ENCODE data around the gene SAMD9L. TPM values are rescaled to one million over a fixed set of nuclear protein-coding genes. Genes with fewer than 3 reads are reported as not detected.

The SAMD9L gene
- total RNA-seq, 1 donor from 2014 or later = not detected

DNA sequence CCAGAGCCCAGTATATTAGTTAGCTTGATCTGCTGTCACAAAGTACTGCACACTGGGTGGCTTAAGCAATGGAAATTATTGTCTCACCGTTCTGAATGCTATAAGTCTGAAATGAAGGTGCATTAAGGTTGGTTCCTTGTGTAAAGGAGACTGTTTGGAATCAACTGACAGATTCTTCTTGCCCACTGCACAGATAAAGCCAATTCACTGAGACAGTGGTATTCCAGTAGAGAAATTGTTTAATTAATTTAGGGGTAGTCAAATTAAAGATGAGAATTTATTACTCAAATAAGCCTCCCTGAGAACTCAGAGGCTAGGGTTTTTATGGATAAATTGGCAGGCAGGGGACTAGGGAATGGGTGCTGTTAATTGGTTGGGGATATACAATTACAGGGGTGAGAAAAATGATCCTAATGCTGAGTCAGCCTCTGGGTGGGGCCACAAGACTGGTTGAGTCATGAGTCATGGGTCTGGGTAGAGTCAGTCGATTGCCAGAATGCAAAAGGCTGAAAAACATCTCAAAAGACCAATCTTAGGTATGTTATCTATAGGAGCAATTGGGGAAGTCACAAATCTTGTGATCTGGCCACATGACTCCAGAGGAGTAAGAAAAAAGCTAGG is 23.5 kb upstream of the SAMD9L start:
- H3K4me1 Mint-ChIP-seq = no peaks in the 10 kb centered on the region
- DNase-seq (ENCODE audit: low read depth, low spot score) = no peak
- no peak for TF ChIP-seq CTCF (conservative IDR thresholded peaks at IDR 0.05)
- H3K9me3 Mint-ChIP-seq = peaks cover 12% of the 10 kb centered on the region
- H3K36me3 Mint-ChIP-seq (ENCODE audit: low read depth) = peaks cover 2% of the 10 kb centered on the region
- H3K27me3 Mint-ChIP-seq (ENCODE audit: low read depth) = peaks cover 36% of the 10 kb centered on the region
- no peak overlapping the region for H3K4me3 Mint-ChIP-seq
- H3K27ac Mint-ChIP-seq (ENCODE audit: unreplicated experiment) = no peak overlapping the region

DNA sequence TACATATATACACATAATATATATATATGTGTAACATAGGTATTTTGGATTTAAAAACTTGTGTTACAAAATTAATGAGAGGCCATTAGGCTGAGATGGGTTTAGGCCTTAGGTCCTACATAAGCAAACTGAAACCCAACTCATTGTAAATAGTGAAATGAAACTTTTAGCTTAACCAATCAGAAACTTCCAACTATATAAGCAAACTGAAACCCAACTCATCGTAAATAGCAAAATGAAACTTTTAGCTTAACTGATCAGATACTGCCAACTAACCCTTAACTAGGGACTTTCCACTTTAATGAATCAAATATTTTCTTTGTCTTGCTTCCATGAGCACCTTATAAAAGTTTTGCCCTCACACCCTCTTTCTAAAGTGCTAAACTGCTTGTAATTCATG is 17.3 kb upstream of the SAMD9L start:
- peaks cover 65% of the 10 kb centered on the region for H3K27me3 Mint-ChIP-seq (ENCODE audit: low read depth)
- DNase-seq (ENCODE audit: low read depth, low spot score) = no peak
- no peak for TF ChIP-seq CTCF (conservative IDR thresholded peaks at IDR 0.05)
- no peaks in the 10 kb centered on the region for H3K36me3 Mint-ChIP-seq (ENCODE audit: low read depth)
- no peaks in the 10 kb centered on the region for H3K9me3 Mint-ChIP-seq
- H3K27ac Mint-ChIP-seq (ENCODE audit: unreplicated experiment) = no peak overlapping the region
- H3K4me1 Mint-ChIP-seq = no peaks in the 10 kb centered on the region
- H3K4me3 Mint-ChIP-seq = no peak overlapping the region

- H3K4me3 Mint-ChIP-seq = no peak overlapping the region
- H3K4me1 Mint-ChIP-seq = no peaks in the 10 kb centered on the region
- H3K36me3 Mint-ChIP-seq (ENCODE audit: low read depth) = no peaks in the 10 kb centered on the region
- no peak for TF ChIP-seq CTCF (conservative IDR thresholded peaks at IDR 0.05)
- H3K9me3 Mint-ChIP-seq = no peaks in the 10 kb centered on the region
- peaks cover 66% of the 10 kb centered on the region for H3K27me3 Mint-ChIP-seq (ENCODE audit: low read depth)
- no peak for DNase-seq (ENCODE audit: low read depth, low spot score)
- H3K27ac Mint-ChIP-seq (ENCODE audit: unreplicated experiment) = no peak overlapping the region
Measured at GRCh38 chr7:93164766-93165165, 16.6 kb upstream of the SAMD9L start.

- TF ChIP-seq CTCF (conservative IDR thresholded peaks at IDR 0.05) = no peak
- Mint-ChIP-seq H3K4me3 (no peak overlapping the region), H3K27me3 (ENCODE audit: low read depth) (peaks cover 56% of the 10 kb centered on the region), H3K27ac (ENCODE audit: unreplicated experiment) (no peak overlapping the region), H3K9me3 (no peaks in the 10 kb centered on the region), H3K36me3 (ENCODE audit: low read depth) (no peaks in the 10 kb centered on the region), H3K4me1 (no peaks in the 10 kb centered on the region)
- DNase-seq (ENCODE audit: low read depth, low spot score) = no peak
Measured at GRCh38 chr7:93161181-93161762, 13.1 kb upstream of the SAMD9L start.

DNA sequence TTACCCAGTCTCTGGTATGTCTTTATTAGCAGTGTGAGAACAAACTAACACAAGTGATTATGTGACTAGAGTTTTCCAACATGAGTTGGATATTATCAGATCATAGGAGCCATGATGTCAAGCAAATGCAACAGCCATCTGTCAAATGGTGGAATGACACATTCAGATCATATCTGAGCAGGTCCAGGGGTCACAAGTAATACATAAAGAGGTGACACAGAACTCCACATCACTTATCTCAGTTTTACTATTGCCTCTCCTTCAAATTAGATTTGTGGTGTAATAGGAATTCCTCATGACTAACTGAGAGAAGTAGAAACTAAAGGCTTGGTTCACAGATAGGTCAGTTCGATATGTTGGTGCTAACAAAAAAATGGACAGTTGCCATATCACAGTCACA is 12.2 kb upstream of the SAMD9L start:
- Mint-ChIP-seq H3K4me1 (no peaks in the 10 kb centered on the region), H3K36me3 (ENCODE audit: low read depth) (no peaks in the 10 kb centered on the region), H3K27me3 (ENCODE audit: low read depth) (peaks cover 54% of the 10 kb centered on the region), H3K9me3 (no peaks in the 10 kb centered on the region), H3K4me3 (no peak overlapping the region), H3K27ac (ENCODE audit: unreplicated experiment) (no peak overlapping the region)
- TF ChIP-seq CTCF (conservative IDR thresholded peaks at IDR 0.05) = no peak
- DNase-seq (ENCODE audit: low read depth, low spot score) = no peak

Measured in neural crest cell (in vitro differentiated cells).